ENCODE measurements around the gene GSK3A. TPM values are rescaled to one million over a fixed set of nuclear protein-coding genes. Genes with fewer than 3 reads are reported as not detected.

GSK3A gene
- total and polyA plus RNA-seq, 2 experiments from 2014 or later = 17.7 to 40.7 TPM

GRCh38 chr19:42201489-42202289, 40.7 kb downstream of the GSK3A start (continued):
- TF ChIP-seq, protein P1, sequence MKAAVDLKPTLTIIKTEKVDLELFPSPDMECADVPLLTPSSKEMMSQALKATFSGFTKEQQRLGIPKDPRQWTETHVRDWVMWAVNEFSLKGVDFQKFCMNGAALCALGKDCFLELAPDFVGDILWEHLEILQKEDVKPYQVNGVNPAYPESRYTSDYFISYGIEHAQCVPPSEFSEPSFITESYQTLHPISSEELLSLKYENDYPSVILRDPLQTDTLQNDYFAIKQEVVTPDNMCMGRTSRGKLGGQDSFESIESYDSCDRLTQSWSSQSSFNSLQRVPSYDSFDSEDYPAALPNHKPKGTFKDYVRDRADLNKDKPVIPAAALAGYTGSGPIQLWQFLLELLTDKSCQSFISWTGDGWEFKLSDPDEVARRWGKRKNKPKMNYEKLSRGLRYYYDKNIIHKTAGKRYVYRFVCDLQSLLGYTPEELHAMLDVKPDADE (IDR thresholded peaks at IDR 0.05) = no peak
- TF ChIP-seq POLR2AphosphoS5 (IDR thresholded peaks at IDR 0.05; ENCODE audit: low read depth) (no peak), CREB1 (CRISPR knock-in tag; IDR thresholded peaks at IDR 0.05; ENCODE audit: low read depth) (no peak)

DNA sequence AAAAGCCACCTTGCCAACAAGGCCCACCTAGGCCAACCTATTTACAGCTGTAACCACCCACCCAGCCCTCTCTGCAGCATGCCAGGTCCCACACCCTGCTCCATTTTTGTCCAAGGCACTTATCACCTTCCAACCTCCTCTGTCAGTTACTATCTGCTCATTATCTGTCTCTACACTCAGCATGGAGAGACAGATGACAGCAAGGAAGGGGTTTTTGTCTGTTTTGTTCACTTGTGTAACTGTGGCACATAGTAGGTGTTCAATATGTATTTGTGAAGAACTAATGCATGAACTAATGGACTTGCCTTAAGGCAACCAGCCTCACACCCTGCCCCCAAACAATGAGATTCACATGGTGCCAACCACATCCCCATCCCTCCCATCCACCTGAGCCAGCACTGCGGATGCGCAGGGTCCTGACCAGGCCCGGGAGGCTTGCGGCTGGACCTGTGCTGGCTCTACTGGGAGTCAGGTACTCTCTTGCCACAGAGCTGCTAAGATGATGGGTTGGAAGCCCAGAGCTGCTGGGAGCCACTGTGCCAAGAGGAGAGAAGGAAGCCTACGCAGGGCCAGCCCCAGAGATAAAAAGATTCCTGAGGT, 42.2 kb downstream of the GSK3A start:
- DNase-seq (ENCODE audit: low spot score) = no peak
- Histone ChIP-seq H3K79me2 (replicated peaks; ENCODE audit: insufficient read depth) (peaks cover 30% of the 10 kb centered on the region), H3K27me3 (ENCODE audit: insufficient read depth) (no peaks in the 10 kb centered on the region), H3K27ac (ENCODE audit: low read depth) (no peak overlapping the region), H3K4me2 (no peak overlapping the region), H3K4me3 (no peak overlapping the region), H3K4me1 (ENCODE audit: insufficient read depth) (peaks cover 20% of the 10 kb centered on the region), H2AFZ (no peak overlapping the region), H3K36me3 (ENCODE audit: insufficient read depth) (peaks cover 10% of the 10 kb centered on the region), H3K9me2 (ENCODE audit: insufficient read depth) (no peaks in the 10 kb centered on the region), H3F3A (replicated peaks; ENCODE audit: low read depth) (peaks cover 2% of the 10 kb centered on the region), H4K20me1 (replicated peaks; ENCODE audit: insufficient read depth) (peaks cover 31% of the 10 kb centered on the region)
- ATAC-seq = no peak
- Mint-ChIP-seq H3K27ac (peak overlapping the region; percentile 60), H3K27me3 (ENCODE audit: insufficient read depth, low read depth, poor library complexity) (peaks cover 13% of the 10 kb centered on the region), H3K4me1 (peaks cover 62% of the 10 kb centered on the region), H3K9me3 (peaks cover 3% of the 10 kb centered on the region), H3K36me3 (ENCODE audit: low read depth) (peaks cover 81% of the 10 kb centered on the region), H3K4me3 (no peak overlapping the region; the same call in 2 of the 3 replicates)
- TF ChIP-seq REST (IDR thresholded peaks at IDR 0.05; ENCODE audit: unreplicated experiment) = no peak
- no peak for TF ChIP-seq ZNF331 (CRISPR knock-in tag; IDR thresholded peaks at IDR 0.05; ENCODE audit: low read depth)
- TF ChIP-seq, protein P2, sequence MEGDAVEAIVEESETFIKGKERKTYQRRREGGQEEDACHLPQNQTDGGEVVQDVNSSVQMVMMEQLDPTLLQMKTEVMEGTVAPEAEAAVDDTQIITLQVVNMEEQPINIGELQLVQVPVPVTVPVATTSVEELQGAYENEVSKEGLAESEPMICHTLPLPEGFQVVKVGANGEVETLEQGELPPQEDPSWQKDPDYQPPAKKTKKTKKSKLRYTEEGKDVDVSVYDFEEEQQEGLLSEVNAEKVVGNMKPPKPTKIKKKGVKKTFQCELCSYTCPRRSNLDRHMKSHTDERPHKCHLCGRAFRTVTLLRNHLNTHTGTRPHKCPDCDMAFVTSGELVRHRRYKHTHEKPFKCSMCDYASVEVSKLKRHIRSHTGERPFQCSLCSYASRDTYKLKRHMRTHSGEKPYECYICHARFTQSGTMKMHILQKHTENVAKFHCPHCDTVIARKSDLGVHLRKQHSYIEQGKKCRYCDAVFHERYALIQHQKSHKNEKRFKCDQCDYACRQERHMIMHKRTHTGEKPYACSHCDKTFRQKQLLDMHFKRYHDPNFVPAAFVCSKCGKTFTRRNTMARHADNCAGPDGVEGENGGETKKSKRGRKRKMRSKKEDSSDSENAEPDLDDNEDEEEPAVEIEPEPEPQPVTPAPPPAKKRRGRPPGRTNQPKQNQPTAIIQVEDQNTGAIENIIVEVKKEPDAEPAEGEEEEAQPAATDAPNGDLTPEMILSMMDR (conservative IDR thresholded peaks at IDR 0.05; ENCODE audit: low read depth in 2 of 2) = no peak
- TF ChIP-seq, protein P1 (IDR thresholded peaks at IDR 0.05) = no peak
- no peak for TF ChIP-seq CREB1 (CRISPR knock-in tag; IDR thresholded peaks at IDR 0.05; ENCODE audit: low read depth)
- TF ChIP-seq NANOG (IDR thresholded peaks at IDR 0.05; ENCODE audit: borderline replicate concordance) = no peak
- TF ChIP-seq, protein P3, sequence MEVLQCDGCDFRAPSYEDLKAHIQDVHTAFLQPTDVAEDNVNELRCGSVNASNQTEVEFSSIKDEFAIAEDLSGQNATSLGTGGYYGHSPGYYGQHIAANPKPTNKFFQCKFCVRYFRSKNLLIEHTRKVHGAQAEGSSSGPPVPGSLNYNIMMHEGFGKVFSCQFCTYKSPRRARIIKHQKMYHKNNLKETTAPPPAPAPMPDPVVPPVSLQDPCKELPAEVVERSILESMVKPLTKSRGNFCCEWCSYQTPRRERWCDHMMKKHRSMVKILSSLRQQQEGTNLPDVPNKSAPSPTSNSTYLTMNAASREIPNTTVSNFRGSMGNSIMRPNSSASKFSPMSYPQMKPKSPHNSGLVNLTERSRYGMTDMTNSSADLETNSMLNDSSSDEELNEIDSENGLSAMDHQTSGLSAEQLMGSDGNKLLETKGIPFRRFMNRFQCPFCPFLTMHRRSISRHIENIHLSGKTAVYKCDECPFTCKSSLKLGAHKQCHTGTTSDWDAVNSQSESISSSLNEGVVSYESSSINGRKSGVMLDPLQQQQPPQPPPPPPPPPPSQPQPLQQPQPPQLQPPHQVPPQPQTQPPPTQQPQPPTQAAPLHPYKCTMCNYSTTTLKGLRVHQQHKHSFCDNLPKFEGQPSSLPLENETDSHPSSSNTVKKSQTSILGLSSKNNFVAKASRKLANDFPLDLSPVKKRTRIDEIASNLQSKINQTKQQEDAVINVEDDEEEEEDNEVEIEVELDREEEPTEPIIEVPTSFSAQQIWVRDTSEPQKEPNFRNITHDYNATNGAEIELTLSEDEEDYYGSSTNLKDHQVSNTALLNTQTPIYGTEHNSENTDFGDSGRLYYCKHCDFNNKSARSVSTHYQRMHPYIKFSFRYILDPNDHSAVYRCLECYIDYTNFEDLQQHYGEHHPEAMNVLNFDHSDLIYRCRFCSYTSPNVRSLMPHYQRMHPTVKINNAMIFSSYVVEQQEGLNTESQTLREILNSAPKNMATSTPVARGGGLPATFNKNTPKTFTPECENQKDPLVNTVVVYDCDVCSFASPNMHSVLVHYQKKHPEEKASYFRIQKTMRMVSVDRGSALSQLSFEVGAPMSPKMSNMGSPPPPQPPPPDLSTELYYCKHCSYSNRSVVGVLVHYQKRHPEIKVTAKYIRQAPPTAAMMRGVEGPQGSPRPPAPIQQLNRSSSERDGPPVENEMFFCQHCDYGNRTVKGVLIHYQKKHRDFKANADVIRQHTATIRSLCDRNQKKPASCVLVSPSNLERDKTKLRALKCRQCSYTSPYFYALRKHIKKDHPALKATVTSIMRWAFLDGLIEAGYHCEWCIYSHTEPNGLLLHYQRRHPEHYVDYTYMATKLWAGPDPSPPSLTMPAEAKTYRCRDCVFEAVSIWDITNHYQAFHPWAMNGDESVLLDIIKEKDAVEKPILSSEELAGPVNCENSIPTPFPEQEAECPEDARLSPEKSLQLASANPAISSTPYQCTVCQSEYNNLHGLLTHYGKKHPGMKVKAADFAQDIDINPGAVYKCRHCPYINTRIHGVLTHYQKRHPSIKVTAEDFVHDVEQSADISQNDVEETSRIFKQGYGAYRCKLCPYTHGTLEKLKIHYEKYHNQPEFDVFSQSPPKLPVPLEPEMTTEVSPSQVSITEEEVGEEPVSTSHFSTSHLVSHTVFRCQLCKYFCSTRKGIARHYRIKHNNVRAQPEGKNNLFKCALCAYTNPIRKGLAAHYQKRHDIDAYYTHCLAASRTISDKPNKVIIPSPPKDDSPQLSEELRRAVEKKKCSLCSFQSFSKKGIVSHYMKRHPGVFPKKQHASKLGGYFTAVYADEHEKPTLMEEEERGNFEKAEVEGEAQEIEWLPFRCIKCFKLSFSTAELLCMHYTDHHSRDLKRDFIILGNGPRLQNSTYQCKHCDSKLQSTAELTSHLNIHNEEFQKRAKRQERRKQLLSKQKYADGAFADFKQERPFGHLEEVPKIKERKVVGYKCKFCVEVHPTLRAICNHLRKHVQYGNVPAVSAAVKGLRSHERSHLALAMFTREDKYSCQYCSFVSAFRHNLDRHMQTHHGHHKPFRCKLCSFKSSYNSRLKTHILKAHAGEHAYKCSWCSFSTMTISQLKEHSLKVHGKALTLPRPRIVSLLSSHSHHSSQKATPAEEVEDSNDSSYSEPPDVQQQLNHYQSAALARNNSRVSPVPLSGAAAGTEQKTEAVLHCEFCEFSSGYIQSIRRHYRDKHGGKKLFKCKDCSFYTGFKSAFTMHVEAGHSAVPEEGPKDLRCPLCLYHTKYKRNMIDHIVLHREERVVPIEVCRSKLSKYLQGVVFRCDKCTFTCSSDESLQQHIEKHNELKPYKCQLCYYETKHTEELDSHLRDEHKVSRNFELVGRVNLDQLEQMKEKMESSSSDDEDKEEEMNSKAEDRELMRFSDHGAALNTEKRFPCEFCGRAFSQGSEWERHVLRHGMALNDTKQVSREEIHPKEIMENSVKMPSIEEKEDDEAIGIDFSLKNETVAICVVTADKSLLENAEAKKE (CRISPR knock-in tag; IDR thresholded peaks at IDR 0.05) = no peak
- TF ChIP-seq POLR2AphosphoS5 (IDR thresholded peaks at IDR 0.05; ENCODE audit: low read depth) = no peak
